Measurements from ENCODE around the gene PON1. TPM values are rescaled to one million over a fixed set of nuclear protein-coding genes. Genes with fewer than 3 reads are reported as not detected.

Gene PON1
- total RNA-seq, 2 experiments from 2014 or later: not detected

GRCh38 chr7:95267754-95268153 is 56.6 kb downstream of the PON1 start:
- H3K4me3 ChIP-seq (ENCODE audit: low read length): no peak overlapping the region
- H3K27me3 ChIP-seq (ENCODE audit: control insufficient read depth in 1 of 2, insufficient read depth in 2 of 2, low read length in 2 of 2): no peaks in the 10 kb centered on the region
- no peak overlapping the region for H3K27ac Mint-ChIP-seq
- no peaks in the 10 kb centered on the region for H3K9me3 Mint-ChIP-seq
- no peak overlapping the region for H3K27ac ChIP-seq (ENCODE audit: low read depth in 1 of 2, low read length in 2 of 2)
- H3K9me3 ChIP-seq (ENCODE audit: control insufficient read depth in 1 of 2, insufficient read depth in 1 of 2, low read length in 2 of 2): no peaks in the 10 kb centered on the region
- TF ChIP-seq, protein P1, sequence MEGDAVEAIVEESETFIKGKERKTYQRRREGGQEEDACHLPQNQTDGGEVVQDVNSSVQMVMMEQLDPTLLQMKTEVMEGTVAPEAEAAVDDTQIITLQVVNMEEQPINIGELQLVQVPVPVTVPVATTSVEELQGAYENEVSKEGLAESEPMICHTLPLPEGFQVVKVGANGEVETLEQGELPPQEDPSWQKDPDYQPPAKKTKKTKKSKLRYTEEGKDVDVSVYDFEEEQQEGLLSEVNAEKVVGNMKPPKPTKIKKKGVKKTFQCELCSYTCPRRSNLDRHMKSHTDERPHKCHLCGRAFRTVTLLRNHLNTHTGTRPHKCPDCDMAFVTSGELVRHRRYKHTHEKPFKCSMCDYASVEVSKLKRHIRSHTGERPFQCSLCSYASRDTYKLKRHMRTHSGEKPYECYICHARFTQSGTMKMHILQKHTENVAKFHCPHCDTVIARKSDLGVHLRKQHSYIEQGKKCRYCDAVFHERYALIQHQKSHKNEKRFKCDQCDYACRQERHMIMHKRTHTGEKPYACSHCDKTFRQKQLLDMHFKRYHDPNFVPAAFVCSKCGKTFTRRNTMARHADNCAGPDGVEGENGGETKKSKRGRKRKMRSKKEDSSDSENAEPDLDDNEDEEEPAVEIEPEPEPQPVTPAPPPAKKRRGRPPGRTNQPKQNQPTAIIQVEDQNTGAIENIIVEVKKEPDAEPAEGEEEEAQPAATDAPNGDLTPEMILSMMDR (IDR thresholded peaks at IDR 0.05): no peak
- no peaks in the 10 kb centered on the region for H3K36me3 Mint-ChIP-seq (ENCODE audit: low read depth)
- H3K27me3 Mint-ChIP-seq: peaks cover 10% of the 10 kb centered on the region
- no peak overlapping the region for H3K4me3 Mint-ChIP-seq
- ChIA-PET CTCF (no interaction called here), POLR2A (interaction anchor here (1.0 kb wide), 1 partner anchor 9 kb away, joined by 3 read pairs; no protein-coding TSS in a partner anchor)
- H3K36me3 ChIP-seq (ENCODE audit: insufficient read depth, low read length): no peaks in the 10 kb centered on the region
- DNase-seq (no peak), ATAC-seq (ENCODE audit: poor library complexity) (no peak)
- no peaks in the 10 kb centered on the region for H3K4me1 ChIP-seq (ENCODE audit: insufficient read depth, low read length)
- H3K4me1 Mint-ChIP-seq (ENCODE audit: low read depth): no peaks in the 10 kb centered on the region
- intact Hi-C loops (cut with DNase I, micrococcal nuclease): no loop called here

DNA sequence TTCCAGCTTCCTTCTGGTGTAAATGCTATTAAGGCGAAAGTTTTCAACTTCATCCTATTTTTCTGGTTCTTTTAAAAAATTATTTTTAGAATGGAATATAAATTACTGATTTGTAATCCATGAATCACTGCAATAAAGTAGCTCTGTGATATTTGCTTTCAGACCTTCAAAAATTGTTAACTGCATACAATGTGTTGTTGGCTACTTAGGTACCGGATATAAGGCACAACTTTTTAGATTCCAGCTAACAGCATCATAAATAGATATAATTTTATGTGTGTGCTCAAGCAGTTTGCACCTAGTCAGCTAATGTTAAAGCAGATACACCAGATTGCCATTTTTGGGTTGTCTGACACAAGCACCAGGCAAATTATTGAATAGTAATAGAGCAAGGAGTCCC is 58.7 kb downstream of the PON1 start:
- no peaks in the 10 kb centered on the region for H3K36me3 Mint-ChIP-seq (ENCODE audit: low read depth)
- H3K27ac Mint-ChIP-seq: no peak overlapping the region
- H3K27me3 ChIP-seq (ENCODE audit: control insufficient read depth in 1 of 2, insufficient read depth in 2 of 2, low read length in 2 of 2): no peaks in the 10 kb centered on the region
- intact Hi-C loops (cut with DNase I, micrococcal nuclease): no loop called here
- CTCF ChIA-PET: interaction anchor here (2.1 kb wide), 1 partner anchor 11 kb away, joined by 4 read pairs; no protein-coding TSS in a partner anchor
- no peak for DNase-seq
- H3K36me3 ChIP-seq (ENCODE audit: insufficient read depth, low read length): no peaks in the 10 kb centered on the region
- no peaks in the 10 kb centered on the region for H3K4me1 ChIP-seq (ENCODE audit: insufficient read depth, low read length)
- H3K9me3 Mint-ChIP-seq: no peaks in the 10 kb centered on the region
- H3K9me3 ChIP-seq (ENCODE audit: control insufficient read depth in 1 of 2, insufficient read depth in 1 of 2, low read length in 2 of 2): no peaks in the 10 kb centered on the region
- H3K4me1 Mint-ChIP-seq (ENCODE audit: low read depth): no peaks in the 10 kb centered on the region
- H3K4me3 ChIP-seq (ENCODE audit: low read length): no peak overlapping the region
- POLR2A ChIA-PET: no interaction called here
- TF ChIP-seq, protein P1 (IDR thresholded peaks at IDR 0.05): no peak
- no peak overlapping the region for H3K4me3 Mint-ChIP-seq
- H3K27me3 Mint-ChIP-seq: peaks cover under 1% of the 10 kb centered on the region
- no peak for ATAC-seq (ENCODE audit: poor library complexity)
- no peak overlapping the region for H3K27ac ChIP-seq (ENCODE audit: low read depth in 1 of 2, low read length in 2 of 2)

DNA sequence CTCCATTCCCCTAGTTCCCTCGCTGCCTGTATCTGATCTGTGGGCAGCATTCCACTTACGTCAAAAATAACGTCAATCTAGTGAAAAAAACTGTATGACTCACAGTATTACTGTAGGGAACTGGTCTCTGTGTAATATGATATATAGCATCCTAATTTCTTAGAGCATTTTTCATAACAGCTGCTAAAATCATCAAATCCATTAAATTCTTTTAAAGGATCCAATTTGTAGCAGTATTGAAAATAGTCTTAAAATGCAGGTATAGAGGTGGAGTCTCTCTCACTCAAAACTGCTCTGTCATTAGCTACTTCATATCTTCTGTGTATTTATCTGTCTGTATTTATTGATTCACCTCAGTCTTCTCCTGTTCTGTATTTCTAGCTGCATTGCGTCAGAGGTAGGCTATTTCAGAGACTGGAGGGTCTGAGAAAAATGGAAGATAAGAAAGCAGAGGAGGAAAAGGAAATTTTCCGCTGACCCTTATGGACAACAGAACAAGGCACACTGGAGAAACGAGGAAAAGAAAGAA is 59.9 kb downstream of the PON1 start:
- CTCF ChIA-PET: no interaction called here
- TF ChIP-seq, protein P1 (IDR thresholded peaks at IDR 0.05): no peak
- DNase-seq: no peak
- no peak overlapping the region for H3K4me3 Mint-ChIP-seq
- Histone ChIP-seq H3K9me3 (ENCODE audit: control insufficient read depth in 1 of 2, insufficient read depth in 1 of 2, low read length in 2 of 2) (no peaks in the 10 kb centered on the region), H3K4me3 (ENCODE audit: low read length) (no peak overlapping the region), H3K27ac (ENCODE audit: low read depth in 1 of 2, low read length in 2 of 2) (no peak overlapping the region), H3K4me1 (ENCODE audit: insufficient read depth, low read length) (no peaks in the 10 kb centered on the region), H3K27me3 (ENCODE audit: control insufficient read depth in 1 of 2, insufficient read depth in 2 of 2, low read length in 2 of 2) (no peaks in the 10 kb centered on the region), H3K36me3 (ENCODE audit: insufficient read depth, low read length) (no peaks in the 10 kb centered on the region)
- no peaks in the 10 kb centered on the region for H3K9me3 Mint-ChIP-seq
- H3K27me3 Mint-ChIP-seq: no peaks in the 10 kb centered on the region
- H3K4me1 Mint-ChIP-seq (ENCODE audit: low read depth): no peaks in the 10 kb centered on the region
- POLR2A ChIA-PET: no interaction called here
- intact Hi-C loops (cut with DNase I, micrococcal nuclease): no loop called here
- H3K36me3 Mint-ChIP-seq (ENCODE audit: low read depth): no peaks in the 10 kb centered on the region
- no peak overlapping the region for H3K27ac Mint-ChIP-seq
- ATAC-seq (ENCODE audit: poor library complexity): no peak

Data from CD4-positive, alpha-beta T cell (primary cell).